Esophagus squamous epithelium (tissue), 5 donors: ENCODE data around the gene NBPF15. TPM values are rescaled to one million over a fixed set of nuclear protein-coding genes. Genes with fewer than 3 reads are reported as not detected.
"Not testable (repeated sequence)": the region's sequence is repeated elsewhere in the genome, so short reads cannot be mapped to it uniquely, and the experiment has no call there.

Experiments
- DNase-seq: peaks from one replicate; lab custom pipeline; 2025; lab: John Stamatoyannopoulos, UW
- H3K27ac ChIP-seq, 4 donors: fragments of 200-600 bp; sonication (generic); one replicate each; pipeline ENCODE4 v1.5.1; 2016 to 2019; ENCODE audit warnings: mild to moderate bottlenecking in 1 of 4
- H3K27me3 ChIP-seq, 4 donors: fragments of 200-600 bp; sonication (generic); 1 replicate in 3 of 4; 2 replicates in 1 of 4; pipeline versions ENCODE4 v1.5.1 to v1.6.0; 2017 to 2021; ENCODE audit warnings: antibody characterized with exemption in 1 of 4
- H3K36me3 ChIP-seq, 3 donors: fragments of 200-600 bp; sonication (generic); one replicate each; pipeline ENCODE4 v1.5.1; 2016 to 2019
- H3K4me1 ChIP-seq, 3 donors: fragments of 200-600 bp; sonication (generic); one replicate each; pipeline ENCODE4 v1.5.1; 2017 to 2019
- H3K4me3 ChIP-seq, 4 donors: fragments of 200-600 bp; sonication (generic); 1 replicate in 3 of 4; 2 replicates in 1 of 4; pipeline ENCODE4 v1.5.1; 2016 to 2019; ENCODE audit warnings: mild to moderate bottlenecking in 2 of 4, moderate library complexity in 1 of 4
- H3K9me3 ChIP-seq, 3 donors: fragments of 200-600 bp; sonication (generic); one replicate each; pipeline ENCODE4 v1.5.1; 2016 to 2019
- POLR2A ChIP-seq, 4 donors: fragments of 450-650 bp; IDR thresholded peaks; one replicate each; pipeline ENCODE4 v1.6.1; 2017; ENCODE audit warnings: antibody characterized with exemption in 4 of 4, mild to moderate bottlenecking in 4 of 4, moderate library complexity in 3 of 4
- WGBS, 2 donors: methylation state at CpG; one replicate each; pipeline ENCODE4 v1.1.5; 2018; 5-methylcytosine and 5-hydroxymethylcytosine counted together
- intact Hi-C: fragments of 100-400 bp; cut with DNase I; formaldehyde crosslinking; loops from one replicate; pipeline ENCODE4 v1.15.0; 2022
- total RNA-seq, 4 donors: library from RNA; depleted of rRNA; stranded (reverse); fragments of >200 nt; gene quantifications; one replicate each; pipeline ENCODE4 v1.1.0, GENCODE V29; 2016
- donor health status: DM: yes; HTN: yes; CAD: no.

The NBPF15 gene
- 10 to 100 TPM in 1 of 4 donors, 1 to 10 TPM in 3; 7.7 to 16.6 (median 9.7) TPM for total RNA-seq

GRCh38 chr1:144461136-144461759 lies at the start of gene NBPF15:
TSS of gene NBPF15 (minus strand) at chr1:144461669. CDS start at chr1:144440003, 21,666 bp downstream.
- H3K36me3 ChIP-seq, H3K4me1 ChIP-seq, H3K9me3 ChIP-seq, H3K27me3 ChIP-seq, intact Hi-C loops, DNase-seq: not testable (repeated sequence)
- 0% methylated on average over 4 of the region's 71 CpGs; no CpG with 5 or more reads in 1 of the 2 donors for whole genome bisulfite sequencing, 2 donors
- TF ChIP-seq POLR2A (IDR thresholded peaks at IDR 0.05), result peak in 2 of 4 donors; percentile 19 to 60
- peak within 1 kb of the TSS; percentile 51 to 80 (median 67) for H3K4me3 ChIP-seq
- peak within 1 kb of the TSS; percentile 71 to 84 (median 82) for H3K27ac ChIP-seq

- H3K4me1 ChIP-seq, H3K27ac ChIP-seq, intact Hi-C loops, H3K9me3 ChIP-seq, H3K4me3 ChIP-seq, DNase-seq, H3K36me3 ChIP-seq, H3K27me3 ChIP-seq: not testable (repeated sequence)
- whole genome bisulfite sequencing, 2 donors, result no CpG with 5 or more reads among the region's 1 CpG
These were observed 35.0 kb upstream of the NBPF15 start for GRCh38 chr1:144496429-144496828.

- H3K36me3 ChIP-seq, DNase-seq, H3K9me3 ChIP-seq, H3K4me3 ChIP-seq, H3K27ac ChIP-seq, H3K27me3 ChIP-seq, H3K4me1 ChIP-seq, intact Hi-C loops: not testable (repeated sequence)
- 75 to 86% methylated on average over 1 to 4 of the region's 4 CpGs for WGBS, 2 donors
These were observed 32.7 kb upstream of the NBPF15 start for GRCh38 chr1:144494130-144494529.

GRCh38 chr1:144490394-144490793 lies 28.9 kb upstream of the NBPF15 start:
- H3K9me3 ChIP-seq, H3K4me3 ChIP-seq, H3K36me3 ChIP-seq, DNase-seq, intact Hi-C loops, H3K27me3 ChIP-seq, H3K4me1 ChIP-seq, H3K27ac ChIP-seq: not testable (repeated sequence)
- no CpG with 5 or more reads among the region's 18 CpGs for WGBS, 2 donors

- 8 to 39% methylated on average over 1 to 2 of the region's 2 CpGs for WGBS, 2 donors
- DNase-seq, H3K9me3 ChIP-seq, intact Hi-C loops, H3K36me3 ChIP-seq, H3K4me3 ChIP-seq, H3K27ac ChIP-seq, H3K27me3 ChIP-seq, H3K4me1 ChIP-seq: not testable (repeated sequence)
These were observed 25.5 kb upstream of the NBPF15 start for GRCh38 chr1:144487002-144487401.

- H3K27ac ChIP-seq, H3K36me3 ChIP-seq, H3K27me3 ChIP-seq, DNase-seq, H3K9me3 ChIP-seq, intact Hi-C loops, H3K4me1 ChIP-seq, H3K4me3 ChIP-seq: not testable (repeated sequence)
- 27 to 40% methylated on average over 2 to 4 of the region's 15 CpGs for WGBS, 2 donors
These were observed 23.9 kb upstream of the NBPF15 start for GRCh38 chr1:144485048-144485993.

GRCh38 chr1:144473897-144474296 lies 12.4 kb upstream of the NBPF15 start:
- H3K36me3 ChIP-seq, H3K27me3 ChIP-seq, H3K9me3 ChIP-seq, DNase-seq, intact Hi-C loops, H3K4me1 ChIP-seq, H3K27ac ChIP-seq, H3K4me3 ChIP-seq: not testable (repeated sequence)
- no CpG with 5 or more reads among the region's 2 CpGs for WGBS, 2 donors

- intact Hi-C loops, H3K27me3 ChIP-seq, H3K4me1 ChIP-seq, H3K9me3 ChIP-seq, H3K36me3 ChIP-seq, H3K4me3 ChIP-seq, DNase-seq, H3K27ac ChIP-seq: not testable (repeated sequence)
- 88 to 92% methylated on average over 2 of the region's 4 CpGs for WGBS, 2 donors
These were observed 10.0 kb upstream of the NBPF15 start for GRCh38 chr1:144471434-144471833.

- WGBS, 2 donors, result no CpG with 5 or more reads among the region's 17 CpGs
- H3K36me3 ChIP-seq, H3K9me3 ChIP-seq, H3K27ac ChIP-seq, intact Hi-C loops, H3K4me1 ChIP-seq, H3K27me3 ChIP-seq, DNase-seq: not testable (repeated sequence)
- peak overlapping the region in 3 of 4 donors; percentile 62 to 80 (median 72) for H3K4me3 ChIP-seq
These were observed 309 bp upstream of the NBPF15 start for GRCh38 chr1:144461778-144462177.

- H3K9me3 ChIP-seq, H3K27me3 ChIP-seq, H3K4me1 ChIP-seq, DNase-seq, H3K36me3 ChIP-seq, intact Hi-C loops: not testable (repeated sequence)
- WGBS, 2 donors, result 0% methylated on average over 4 of the region's 15 CpGs; no CpG with 5 or more reads in 1 of the 2 donors
- H3K27ac ChIP-seq, result peak overlapping the region; percentile 71 to 84 (median 82)
- H3K4me3 ChIP-seq, result peak overlapping the region; percentile 51 to 80 (median 67)
These were observed 783 bp downstream of the NBPF15 start for GRCh38 chr1:144460686-144461085.

GRCh38 chr1:144442402-144442801 lies 19.1 kb downstream of the NBPF15 start:
- WGBS, 2 donors, result 83 to 98% methylated on average over 7 of the region's 18 CpGs
- peaks cover 0 to 14% (median 0%) of the 10 kb centered on the region in 3 donors for H3K36me3 ChIP-seq
- H3K27me3 ChIP-seq, H3K4me1 ChIP-seq, H3K27ac ChIP-seq, H3K9me3 ChIP-seq, H3K4me3 ChIP-seq, DNase-seq, intact Hi-C loops: not testable (repeated sequence)
